H1 (cell line): ENCODE results near the gene USP49. TPM values are rescaled to one million over a fixed set of nuclear protein-coding genes. Genes with fewer than 3 reads are reported as not detected.

ENCODE experiments used
- CTCF ChIA-PET: fragments of 300-600 bp; sonication (Branson Sonifier 250); formaldehyde crosslinking; loops from one replicate; lab custom pipeline; 2021; ENCODE audit not compliant: partially characterized antibody; lab: Charles Lee
- POLR2A ChIA-PET: fragments of 300-600 bp; sonication (Branson Sonifier 250); formaldehyde crosslinking; loops from one replicate; lab custom pipeline; 2021; ENCODE audit warnings: inconsistent platforms; ENCODE audit not compliant: partially characterized antibody; lab: Charles Lee
- DNase-seq, 2 experiments: peaks; one replicate each; pipeline versions ENCODE4 v3.0.0 to v3.0.0-alpha.2; 2010 to 2022; ENCODE audit warnings: low spot score in 2 of 2, low read depth in 1 of 2, mixed read lengths in 1 of 2
- FAIRE-seq: peaks from 2 replicates; lab custom pipeline; 2011; peaks lifted over from hg19 to GRCh38; lab: Jason Lieb, UNC
- H2AFZ ChIP-seq: 2 replicates; pipeline ENCODE4 v1.8.1; 2012; ENCODE audit warnings: low read length, inconsistent platforms
- H2AK5ac ChIP-seq: 2 replicates; pipeline ENCODE4 v1.6.1; 2013; ENCODE audit warnings: low read depth, low read length
- H2BK120ac ChIP-seq: replicated peaks from 2 replicates; pipeline ENCODE3; 2013; ENCODE audit warnings: low read depth, low read length, inconsistent platforms
- H2BK12ac ChIP-seq: 2 replicates; pipeline ENCODE4 v1.6.1; 2013; ENCODE audit warnings: low read depth, low read length
- H2BK15ac ChIP-seq: 2 replicates; pipeline ENCODE4 v1.6.1; 2013; ENCODE audit warnings: low read length
- H2BK20ac ChIP-seq: 2 replicates; pipeline ENCODE4 v1.6.1; 2013; ENCODE audit warnings: low read length
- H2BK5ac ChIP-seq: 2 replicates; pipeline ENCODE4 v1.6.1; 2013; ENCODE audit warnings: low read depth, low read length
- H3K14ac ChIP-seq: 2 replicates; pipeline ENCODE4 v1.6.1; 2013; ENCODE audit warnings: inconsistent platforms; ENCODE audit not compliant: insufficient read length
- H3K18ac ChIP-seq: 2 replicates; pipeline ENCODE4 v1.6.1; 2013; ENCODE audit warnings: low read length; ENCODE audit errors: extremely low read depth
- H3K23ac ChIP-seq: 2 replicates; pipeline ENCODE4 v1.6.1; 2013; ENCODE audit warnings: inconsistent platforms; ENCODE audit not compliant: insufficient read length
- H3K23me2 ChIP-seq: 2 replicates; pipeline ENCODE4 v1.6.1; 2013; ENCODE audit warnings: low read depth, low read length
- H3K27ac ChIP-seq: 2 replicates; pipeline ENCODE4 v1.6.1; 2011; ENCODE audit warnings: low read depth, low read length, inconsistent platforms
- H3K27me3 ChIP-seq, 4 experiments: replicated peaks in 1 of 4; 1 replicate in 1 of 4; 2 replicates in 3 of 4; pipeline versions ENCODE4 v1.6.1 to v1.8.1; 2011 to 2013; ENCODE audit warnings: low read length in 3 of 4, mild to moderate bottlenecking in 3 of 4, inconsistent platforms in 2 of 4, mixed read lengths in 2 of 4, moderate library complexity in 1 of 4; ENCODE audit not compliant: control insufficient read depth in 3 of 4, insufficient read depth in 3 of 4; ENCODE audit errors: extremely low read depth in 1 of 4
- H3K36me3 ChIP-seq, 4 experiments: 2 replicates each; pipeline versions ENCODE4 v1.6.1 to v1.8.1; 2011 to 2013; ENCODE audit warnings: mild to moderate bottlenecking in 4 of 4, low read length in 3 of 4, moderate library complexity in 2 of 4, control low read depth in 1 of 4, inconsistent platforms in 1 of 4; ENCODE audit not compliant: insufficient read depth in 4 of 4, control insufficient read depth in 2 of 4
- H3K4ac ChIP-seq: replicated peaks from 2 replicates; pipeline ENCODE3; 2013; ENCODE audit warnings: low read length, low read depth, mixed read lengths, inconsistent platforms; ENCODE audit not compliant: insufficient read length
- H3K4me1 ChIP-seq, 4 experiments: replicated peaks in 1 of 4; 1 replicate in 1 of 4; 2 replicates in 3 of 4; pipeline versions ENCODE4 v1.6.1 to v1.8.1; 2011 to 2013; ENCODE audit warnings: low read length in 3 of 4, inconsistent platforms in 2 of 4, mixed read lengths in 1 of 4; ENCODE audit not compliant: insufficient read depth in 4 of 4, control insufficient read depth in 3 of 4
- H3K4me2 ChIP-seq, 2 experiments: 2 replicates each; pipeline versions ENCODE4 v1.6.1 to v1.8.1; 2011 to 2013; ENCODE audit warnings: low read depth in 2 of 2, low read length in 2 of 2, control low read depth in 1 of 2, inconsistent platforms in 1 of 2, mild to moderate bottlenecking in 1 of 2; ENCODE audit not compliant: insufficient read depth in 1 of 2
- H3K4me3 ChIP-seq, 4 experiments: fragments of 200-600, 300-600 bp in 1 of 4; sonication (generic), shearing (Covaris generic), sonication (Bioruptor Twin) in 1 of 4; 2 replicates each; pipeline versions ENCODE4 v1.5.1 to v1.8.1; 2011 to 2016; ENCODE audit warnings: low read length in 4 of 4, low read depth in 3 of 4, control low read depth in 2 of 4, inconsistent platforms in 2 of 4, mild to moderate bottlenecking in 2 of 4, mixed read lengths in 1 of 4, moderate library complexity in 1 of 4; ENCODE audit not compliant: insufficient read depth in 2 of 4; ENCODE audit errors: extremely low read depth in 1 of 4
- H3K56ac ChIP-seq: replicated peaks from 2 replicates; pipeline ENCODE3; 2013; ENCODE audit warnings: low read depth, mild to moderate bottlenecking, mixed read lengths, low read length, inconsistent platforms; ENCODE audit not compliant: insufficient read length
- H3K79me1 ChIP-seq: 2 replicates; pipeline ENCODE4 v1.6.1; 2013; ENCODE audit warnings: low read depth, low read length, control low read depth
- H3K79me2 ChIP-seq, 2 experiments: 2 replicates each; pipeline versions ENCODE4 v1.6.1 to v1.8.1; 2012 to 2013; ENCODE audit warnings: low read length in 2 of 2, mild to moderate bottlenecking in 2 of 2, inconsistent platforms in 1 of 2; ENCODE audit not compliant: insufficient read depth in 2 of 2, control insufficient read depth in 1 of 2
- H3K9ac ChIP-seq, 4 experiments: replicated peaks in 1 of 4; 1 replicate in 1 of 4; 2 replicates in 3 of 4; pipeline versions ENCODE4 v1.6.1 to v1.8.1; 2011 to 2013; ENCODE audit warnings: low read depth in 3 of 4, low read length in 3 of 4, control low read depth in 2 of 4, mild to moderate bottlenecking in 2 of 4, moderate library complexity in 2 of 4, inconsistent platforms in 1 of 4; ENCODE audit errors: extremely low read depth in 1 of 4
- H3K9me3 ChIP-seq, 2 experiments: 2 replicates each; pipeline versions ENCODE4 v1.6.1 to v1.8.1; 2012 to 2013; ENCODE audit warnings: mild to moderate bottlenecking in 2 of 2, moderate library complexity in 2 of 2, control low read depth in 1 of 2, inconsistent platforms in 1 of 2, low read depth in 1 of 2, low read length in 1 of 2, mixed read lengths in 1 of 2; ENCODE audit not compliant: insufficient read depth in 2 of 2
- H4K20me1 ChIP-seq, 2 experiments: replicated peaks in 1 of 2; 2 replicates each; pipeline versions ENCODE3 to v1.8.1; 2011 to 2013; ENCODE audit warnings: inconsistent platforms in 2 of 2, low read length in 2 of 2, mild to moderate bottlenecking in 1 of 2; ENCODE audit not compliant: insufficient read depth in 2 of 2, control insufficient read depth in 1 of 2
- H4K5ac ChIP-seq: 2 replicates; pipeline ENCODE4 v1.6.1; 2013; ENCODE audit warnings: low read length, low read depth, mixed read lengths, inconsistent platforms; ENCODE audit not compliant: insufficient read length
- H4K8ac ChIP-seq: 2 replicates; pipeline ENCODE4 v1.8.0; 2013; ENCODE audit warnings: mild to moderate bottlenecking, moderate library complexity, low read length, inconsistent platforms; ENCODE audit not compliant: insufficient read depth; ENCODE audit errors: extremely low read depth
- H4K91ac ChIP-seq: replicated peaks from 2 replicates; pipeline ENCODE3; 2013; ENCODE audit warnings: low read length, mixed read lengths, inconsistent platforms; ENCODE audit not compliant: insufficient read length
- BCL11A ChIP-seq, 2 experiments: IDR thresholded peaks; one replicate each; pipeline ENCODE4 v1.6.1; 2011; ENCODE audit warnings: low read depth in 2 of 2, low read length in 2 of 2, mild to moderate bottlenecking in 2 of 2
- BRCA1 ChIP-seq: IDR thresholded peaks from 2 replicates; pipeline ENCODE4 v1.6.1; 2012; ENCODE audit warnings: low read depth, low read length, improper control_type of control experiment
- CHD1 ChIP-seq: IDR thresholded peaks from 2 replicates; pipeline ENCODE4 v1.6.1; 2012; ENCODE audit warnings: low read depth, low read length, improper control_type of control experiment
- NANOG ChIP-seq: IDR thresholded peaks from 2 replicates; pipeline ENCODE4 v1.6.1; 2011; ENCODE audit warnings: low read length, low read depth, mild to moderate bottlenecking, inconsistent platforms; ENCODE audit not compliant: insufficient read depth, poor library complexity, severe bottlenecking
- PHF8 ChIP-seq: fragments of 200-600 bp; sonication (generic); conservative IDR thresholded peaks from 2 replicates; pipeline ENCODE4 v1.7.1; 2012; ENCODE audit warnings: low read depth, mild to moderate bottlenecking, inconsistent platforms, low read length, moderate library complexity
- POU5F1 ChIP-seq: IDR thresholded peaks from 2 replicates; pipeline ENCODE4 v1.6.1; 2011; ENCODE audit warnings: low read depth, mild to moderate bottlenecking, low read length, moderate library complexity
- RAD21 ChIP-seq, 2 experiments: IDR thresholded peaks in 1 of 2; conservative IDR thresholded peaks in 1 of 2; 2 replicates each; pipeline ENCODE4 v1.6.1; 2011; ENCODE audit warnings: low read depth in 2 of 2, low read length in 2 of 2, improper control_type of control experiment in 1 of 2, inconsistent platforms in 1 of 2, mild to moderate bottlenecking in 1 of 2, moderate library complexity in 1 of 2
- SIRT6 ChIP-seq: IDR thresholded peaks from one replicate; pipeline ENCODE4 v1.7.1; 2012; ENCODE audit warnings: low read length, inconsistent platforms
- SRF ChIP-seq: IDR thresholded peaks from 2 replicates; pipeline ENCODE4 v1.6.1; 2011; ENCODE audit warnings: mild to moderate bottlenecking, low read depth, low read length, moderate library complexity
- SUZ12 ChIP-seq: fragments of 200-600 bp; sonication (generic); IDR thresholded peaks from 2 replicates; pipeline ENCODE4 v1.6.1; 2012; ENCODE audit warnings: mild to moderate bottlenecking, inconsistent platforms, low read length, moderate library complexity, mixed read lengths
- TBP ChIP-seq: IDR thresholded peaks from 2 replicates; pipeline ENCODE4 v1.6.1; 2011; ENCODE audit warnings: low read depth, low read length, improper control_type of control experiment
- ZNF274 ChIP-seq: IDR thresholded peaks from 2 replicates; pipeline ENCODE4 v1.7.0; 2012; ENCODE audit warnings: low read length, borderline replicate concordance; ENCODE audit errors: extremely low read depth
- WGBS, 2 experiments: shearing (Covaris generic) in 1 of 2; methylation state at CpG; one replicate each; pipeline versions ENCODE4 v1.1.6 to v1.1.7; 2013 to 2015; ENCODE audit warnings: low lambda C conversion rate in 2 of 2, mixed read lengths in 2 of 2, inconsistent platforms in 1 of 2, low coverage in 1 of 2, missing lambda C conversion rate in 1 of 2; ENCODE audit not compliant: insufficient replicate concordance in 2 of 2, insufficient coverage in 1 of 2, insufficient read length in 1 of 2; ENCODE audit errors: extremely low coverage in 1 of 2, missing lambda C conversion rate in 1 of 2; 5-methylcytosine and 5-hydroxymethylcytosine counted together
- polyA plus RNA-seq, 7 experiments: library from polyadenylated mRNA; depleted of rRNA in 3 of 7; stranded (reverse) in 5 of 7; unstranded in 2 of 7; fragments of >200 nt in 5 of 7; fragments of 200-250 nt in 2 of 7; gene quantifications; 1 replicate in 5 of 7; 2 replicates in 1 of 7; 4 replicates in 1 of 7; pipeline versions ENCODE4 v1.2.1 to v1.2.3, GENCODE V29; 2011 to 2013; ENCODE audit warnings: missing spikeins in 2 of 7, mixed read lengths in 2 of 7
- total RNA-seq: library from RNA; stranded (reverse); fragmentation: NEBNext Ultra II Directional; extraction: Animal tissue kit (Norgen Biotek cat#: 25700); gene quantifications from 2 replicates; pipeline ENCODE4 v1.2.1, GENCODE V29; 2021
- TF ChIP-seq, protein P1 (sequence below): IDR thresholded peaks from 2 replicates; pipeline ENCODE4 v1.6.1; 2011; ENCODE audit warnings: low read length, improper control_type of control experiment

Gene USP49
- total and polyA plus RNA-seq, 2 of the 8 experiments (the other 6 are each of a cell fraction or from before 2014, with no cell fraction given): 6.9 to 24.4 TPM

DNA sequence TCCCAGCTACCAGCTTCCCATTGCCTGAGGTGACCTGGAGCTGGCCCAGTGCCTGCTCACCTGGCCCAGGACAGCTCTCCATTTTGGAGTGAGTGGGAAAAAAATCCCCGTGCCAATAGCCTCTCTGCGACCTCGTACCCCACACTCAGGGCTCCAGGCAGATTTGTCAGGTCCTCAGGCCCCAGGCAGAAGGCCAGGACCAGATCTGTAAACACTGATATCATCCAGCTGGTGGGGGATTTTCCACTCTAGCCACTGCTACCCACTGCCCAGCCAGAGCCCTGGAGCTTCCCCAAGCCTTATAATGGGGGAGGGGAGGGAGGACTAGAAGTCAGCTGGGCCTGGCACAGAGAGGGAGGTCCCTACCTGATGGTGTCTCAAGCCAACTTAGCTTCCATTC is 146.6 kb downstream of the USP49 start:
- POLR2A ChIA-PET: no interaction called here
- Histone ChIP-seq H4K8ac (no peak overlapping the region), H2BK120ac (no peak overlapping the region), H3K4me3 (no peak overlapping the region), H4K20me1 (no peaks in the 10 kb centered on the region), H3K14ac (no peak overlapping the region), H2BK20ac (no peak overlapping the region), H4K5ac (no peak overlapping the region), H3K4ac (no peak overlapping the region), H3K79me1 (no peaks in the 10 kb centered on the region), H3K27me3 (no peaks in the 10 kb centered on the region), H3K4me1 (peaks cover 0 to 3% (median 0%) of the 10 kb centered on the region in 4 experiments; a peak in 2 of 7 replicates), H3K79me2 (no peaks in the 10 kb centered on the region), H2AFZ (no peak overlapping the region), H3K9ac (no peak overlapping the region), H3K4me2 (no peak overlapping the region), H2BK12ac (no peak overlapping the region), H3K27ac (no peak overlapping the region), H3K23ac (no peak overlapping the region), H2BK15ac (no peak overlapping the region), H2AK5ac (no peak overlapping the region), H3K23me2 (no peaks in the 10 kb centered on the region), H2BK5ac (no peak overlapping the region), H3K9me3 (no peaks in the 10 kb centered on the region), H4K91ac (no peak overlapping the region), H3K18ac (no peak overlapping the region), H3K36me3 (no peaks in the 10 kb centered on the region), H3K56ac (no peak overlapping the region)
- no peak for DNase-seq
- 97% methylated on average over 3 of the region's 3 CpGs; no CpG with 5 or more reads in 1 of the 2 experiments for WGBS, 2 experiments
- no peak for FAIRE-seq
- CTCF ChIA-PET: interaction anchor here (0.9 to 4.4 kb wide), 7 partner anchors 11 to 381 kb away, joined by 3 to 21 read pairs (median 8); no protein-coding TSS in a partner anchor
- TF ChIP-seq BRCA1 (no peak), NANOG (no peak), ZNF274 (no peak), BCL11A (IDR thresholded peaks at IDR 0.05; ENCODE audit: low read depth in 2 of 2, low read length in 2 of 2) (no peak), PHF8 (no peak), POU5F1 (no peak), RAD21 (IDR thresholded peaks at IDR 0.05 in 1 of 2, conservative IDR thresholded peaks at IDR 0.05 in 1 of 2; ENCODE audit: low read depth in 2 of 2, low read length in 2 of 2) (no peak), SRF (no peak), TBP (no peak), SIRT6 (no peak), CHD1 (no peak), SUZ12 (no peak)
- TF ChIP-seq, protein P1, sequence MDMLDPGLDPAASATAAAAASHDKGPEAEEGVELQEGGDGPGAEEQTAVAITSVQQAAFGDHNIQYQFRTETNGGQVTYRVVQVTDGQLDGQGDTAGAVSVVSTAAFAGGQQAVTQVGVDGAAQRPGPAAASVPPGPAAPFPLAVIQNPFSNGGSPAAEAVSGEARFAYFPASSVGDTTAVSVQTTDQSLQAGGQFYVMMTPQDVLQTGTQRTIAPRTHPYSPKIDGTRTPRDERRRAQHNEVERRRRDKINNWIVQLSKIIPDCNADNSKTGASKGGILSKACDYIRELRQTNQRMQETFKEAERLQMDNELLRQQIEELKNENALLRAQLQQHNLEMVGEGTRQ: no peak
